ENCODE measurements around the gene ATIC. TPM values are rescaled to one million over a fixed set of nuclear protein-coding genes. Genes with fewer than 3 reads are reported as not detected.

The ATIC gene
- total RNA-seq, 2 experiments from 2014 or later, result 60.8 to 224 TPM

- POLR2A ChIA-PET, result interaction anchor here (0.6 kb wide), 2 partner anchors 83 to 1191 kb away, joined by 3 to 4 read pairs; no protein-coding TSS in a partner anchor
- H4K20me1 ChIP-seq (ENCODE audit: insufficient read depth, low read length), result no peaks in the 10 kb centered on the region
- CTCF ChIA-PET (ENCODE audit: unreplicated experiment), result no interaction called here
- H3K4me3 ChIP-seq (ENCODE audit: low read depth, low read length, poor library complexity, severe bottlenecking), result no peak overlapping the region
- H3K36me3 ChIP-seq (ENCODE audit: insufficient read depth, low read length), result no peaks in the 10 kb centered on the region
- H3K4me1 ChIP-seq (ENCODE audit: insufficient read depth, low read length, poor library complexity, severe bottlenecking), result no peaks in the 10 kb centered on the region
- H3K9me2 ChIP-seq (ENCODE audit: insufficient read depth, low read length), result no peaks in the 10 kb centered on the region
- H3K27ac ChIP-seq (ENCODE audit: low read depth, low read length, poor library complexity, severe bottlenecking), result no peak overlapping the region
- no TSS peak for BruUV-seq (replicated peaks)
- H2AFZ ChIP-seq (ENCODE audit: low read length), result no peak overlapping the region
- no peaks in the 10 kb centered on the region for H3K79me2 ChIP-seq (ENCODE audit: insufficient read depth, low read depth, low read length)
- TF ChIP-seq EZH2phosphoT487 (IDR thresholded peaks at IDR 0.05; ENCODE audit: borderline replicate concordance, low read depth, low read length), result no peak
- no peak for TF ChIP-seq CTCF (conservative IDR thresholded peaks at IDR 0.05; ENCODE audit: low read length)
- no peak for DNase-seq (ENCODE audit: low spot score)
- no peak overlapping the region for H3K4me2 ChIP-seq (ENCODE audit: low read length)
- no peaks in the 10 kb centered on the region for H3K9me3 ChIP-seq (ENCODE audit: low read length)
- intact Hi-C loops (cut with micrococcal nuclease; ENCODE audit: unreplicated experiment), result loop anchor here (10.0 kb wide), 1 partner anchor 663 kb away; no protein-coding TSS in a partner anchor
These were observed 40.4 kb upstream of the ATIC start for GRCh38 chr2:215271446-215271845.

- Histone ChIP-seq H2AFZ (ENCODE audit: low read length) (no peak overlapping the region), H3K36me3 (ENCODE audit: insufficient read depth, low read length) (no peaks in the 10 kb centered on the region), H3K4me2 (ENCODE audit: low read length) (no peak overlapping the region), H3K9me2 (ENCODE audit: insufficient read depth, low read length) (no peaks in the 10 kb centered on the region), H4K20me1 (ENCODE audit: insufficient read depth, low read length) (no peaks in the 10 kb centered on the region), H3K4me1 (ENCODE audit: insufficient read depth, low read length, poor library complexity, severe bottlenecking) (no peaks in the 10 kb centered on the region), H3K9me3 (ENCODE audit: low read length) (no peaks in the 10 kb centered on the region), H3K79me2 (ENCODE audit: insufficient read depth, low read depth, low read length) (no peaks in the 10 kb centered on the region), H3K27ac (ENCODE audit: low read depth, low read length, poor library complexity, severe bottlenecking) (no peak overlapping the region), H3K4me3 (ENCODE audit: low read depth, low read length, poor library complexity, severe bottlenecking) (no peak overlapping the region)
- DNase-seq (ENCODE audit: low spot score), result no peak
- intact Hi-C loops (cut with micrococcal nuclease; ENCODE audit: unreplicated experiment), result loop anchor here (10.0 kb wide), 1 partner anchor 662 kb away; no protein-coding TSS in a partner anchor
- BruUV-seq (replicated peaks), result no TSS peak
- ChIA-PET POLR2A (no interaction called here), CTCF (ENCODE audit: unreplicated experiment) (no interaction called here)
- TF ChIP-seq EZH2phosphoT487 (IDR thresholded peaks at IDR 0.05; ENCODE audit: borderline replicate concordance, low read depth, low read length) (no peak), CTCF (conservative IDR thresholded peaks at IDR 0.05; ENCODE audit: low read length) (no peak)
These were observed 38.9 kb upstream of the ATIC start for GRCh38 chr2:215272918-215273317.

GRCh38 chr2:215274829-215275228 is 37.0 kb upstream of the ATIC start:
- no peaks in the 10 kb centered on the region for H3K36me3 ChIP-seq (ENCODE audit: insufficient read depth, low read length)
- BruUV-seq (replicated peaks), result no TSS peak
- no peaks in the 10 kb centered on the region for H3K4me1 ChIP-seq (ENCODE audit: insufficient read depth, low read length, poor library complexity, severe bottlenecking)
- TF ChIP-seq CTCF (conservative IDR thresholded peaks at IDR 0.05; ENCODE audit: low read length), result no peak
- TF ChIP-seq EZH2phosphoT487 (IDR thresholded peaks at IDR 0.05; ENCODE audit: borderline replicate concordance, low read depth, low read length), result no peak
- POLR2A ChIA-PET, result interaction anchor here (0.6 kb wide), 1 partner anchor 36 kb away, joined by 3 read pairs; no protein-coding TSS in a partner anchor
- H3K9me3 ChIP-seq (ENCODE audit: low read length), result no peaks in the 10 kb centered on the region
- intact Hi-C loops (cut with micrococcal nuclease; ENCODE audit: unreplicated experiment), result loop anchor here (10.0 kb wide), 1 partner anchor 660 kb away; no protein-coding TSS in a partner anchor
- no peaks in the 10 kb centered on the region for H3K79me2 ChIP-seq (ENCODE audit: insufficient read depth, low read depth, low read length)
- H3K4me2 ChIP-seq (ENCODE audit: low read length), result no peak overlapping the region
- CTCF ChIA-PET (ENCODE audit: unreplicated experiment), result no interaction called here
- H4K20me1 ChIP-seq (ENCODE audit: insufficient read depth, low read length), result no peaks in the 10 kb centered on the region
- no peaks in the 10 kb centered on the region for H3K9me2 ChIP-seq (ENCODE audit: insufficient read depth, low read length)
- no peak overlapping the region for H3K4me3 ChIP-seq (ENCODE audit: low read depth, low read length, poor library complexity, severe bottlenecking)
- DNase-seq (ENCODE audit: low spot score), result no peak
- no peak overlapping the region for H2AFZ ChIP-seq (ENCODE audit: low read length)
- H3K27ac ChIP-seq (ENCODE audit: low read depth, low read length, poor library complexity, severe bottlenecking), result no peak overlapping the region
